Thyroid gland (tissue), 4 donors: ENCODE data around the gene SMG9. TPM values are rescaled to one million over a fixed set of nuclear protein-coding genes. Genes with fewer than 3 reads are reported as not detected.

Source experiments
- DNase-seq, 2 donors: peaks; one replicate each; pipeline ENCODE4 v3.0.0-alpha.2; 2019
- H3K27ac ChIP-seq, 3 donors: fragments of 200-600 bp; sonication (generic); 1 replicate in 2 of 3; 2 replicates in 1 of 3; pipeline ENCODE4 v1.5.1; 2016 to 2019; ENCODE audit warnings: mild to moderate bottlenecking in 1 of 3, moderate library complexity in 1 of 3
- H3K27me3 ChIP-seq: fragments of 200-600 bp; sonication (generic); one replicate; pipeline ENCODE4 v1.5.1; 2019
- H3K36me3 ChIP-seq, 2 donors: fragments of 200-600 bp; sonication (generic); one replicate each; pipeline ENCODE4 v1.5.1; 2016 to 2019
- H3K4me1 ChIP-seq, 2 donors: fragments of 200-600 bp; sonication (generic); one replicate each; pipeline ENCODE4 v1.5.1; 2017 to 2019
- H3K4me3 ChIP-seq, 3 donors: fragments of 200-600 bp; sonication (generic); replicated peaks in 1 of 3; 1 replicate in 2 of 3; 2 replicates in 1 of 3; pipeline ENCODE4 v1.5.1; 2016; ENCODE audit warnings: mild to moderate bottlenecking in 1 of 3
- H3K9me3 ChIP-seq: fragments of 200-600 bp; sonication (generic); one replicate; pipeline ENCODE4 v1.5.1; 2017
- POLR2A ChIP-seq, 2 donors: fragments of 450-650 bp; IDR thresholded peaks; one replicate each; pipeline ENCODE4 v1.6.1; 2017; ENCODE audit warnings: antibody characterized with exemption in 2 of 2, mild to moderate bottlenecking in 2 of 2, moderate library complexity in 1 of 2
- WGBS, 2 donors: methylation state at CpG; one replicate each; pipeline ENCODE4 v1.1.5; 2017; 5-methylcytosine and 5-hydroxymethylcytosine counted together
- intact Hi-C: fragments of 100-400 bp; cut with DNase I; formaldehyde crosslinking; loops from one replicate; pipeline ENCODE4 v1.15.1; 2023
- total RNA-seq, 4 donors: library from RNA; depleted of rRNA; stranded (reverse); fragments of >200 nt; gene quantifications; one replicate each; pipeline ENCODE4 v1.2.3, GENCODE V29; 2016
- TF ChIP-seq, protein P1 (sequence below), 6 experiments: fragments of 200-600 bp in 3 of 6; fragments of 450-650 bp in 3 of 6; sonication (generic) in 3 of 6; IDR thresholded peaks; one replicate each; pipeline ENCODE4 v1.5.1; 2016 to 2019; ENCODE audit warnings: antibody characterized with exemption in 6 of 6, mild to moderate bottlenecking in 2 of 6, inconsistent platforms in 1 of 6, moderate library complexity in 1 of 6

SMG9 gene
- total RNA-seq, 4 donors from 2014 or later, result 15.5 to 34.4 (median 18.8) TPM

GRCh38 chr19:43780706-43781525, 26.2 kb upstream of the SMG9 start, which contains the start of gene KCNN4:
Gene KCNN4, minus strand, starts transcription at chr19:43780973. Its CDS starts 112 bp downstream, at chr19:43780861.
- H3K27ac ChIP-seq, result no peak within 1 kb of the TSS
- no peak within 1 kb of the TSS for H3K4me3 ChIP-seq
- 34 to 40% methylated on average over 9 to 11 of the region's 19 CpGs for WGBS, 2 donors
- H3K4me1 ChIP-seq, result no peaks in the 10 kb centered on the region
- intact Hi-C loops, result loop anchor here (5.0 kb wide), 1 partner anchor 34 kb away; no protein-coding TSS in a partner anchor
- no peaks in the 10 kb centered on the region for H3K27me3 ChIP-seq
- no peaks in the 10 kb centered on the region for H3K9me3 ChIP-seq
- no peaks in the 10 kb centered on the region for H3K36me3 ChIP-seq
- no peak for TF ChIP-seq POLR2A (IDR thresholded peaks at IDR 0.05)
- TF ChIP-seq, protein P1, sequence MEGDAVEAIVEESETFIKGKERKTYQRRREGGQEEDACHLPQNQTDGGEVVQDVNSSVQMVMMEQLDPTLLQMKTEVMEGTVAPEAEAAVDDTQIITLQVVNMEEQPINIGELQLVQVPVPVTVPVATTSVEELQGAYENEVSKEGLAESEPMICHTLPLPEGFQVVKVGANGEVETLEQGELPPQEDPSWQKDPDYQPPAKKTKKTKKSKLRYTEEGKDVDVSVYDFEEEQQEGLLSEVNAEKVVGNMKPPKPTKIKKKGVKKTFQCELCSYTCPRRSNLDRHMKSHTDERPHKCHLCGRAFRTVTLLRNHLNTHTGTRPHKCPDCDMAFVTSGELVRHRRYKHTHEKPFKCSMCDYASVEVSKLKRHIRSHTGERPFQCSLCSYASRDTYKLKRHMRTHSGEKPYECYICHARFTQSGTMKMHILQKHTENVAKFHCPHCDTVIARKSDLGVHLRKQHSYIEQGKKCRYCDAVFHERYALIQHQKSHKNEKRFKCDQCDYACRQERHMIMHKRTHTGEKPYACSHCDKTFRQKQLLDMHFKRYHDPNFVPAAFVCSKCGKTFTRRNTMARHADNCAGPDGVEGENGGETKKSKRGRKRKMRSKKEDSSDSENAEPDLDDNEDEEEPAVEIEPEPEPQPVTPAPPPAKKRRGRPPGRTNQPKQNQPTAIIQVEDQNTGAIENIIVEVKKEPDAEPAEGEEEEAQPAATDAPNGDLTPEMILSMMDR (IDR thresholded peaks at IDR 0.05), result no peak
- DNase-seq, result no peak

GRCh38 chr19:43779820-43780219, 25.1 kb upstream of the SMG9 start:
- TF ChIP-seq POLR2A (IDR thresholded peaks at IDR 0.05), result no peak
- TF ChIP-seq, protein P1 (IDR thresholded peaks at IDR 0.05), result no peak
- intact Hi-C loops, result loop anchor here (5.0 kb wide), 1 partner anchor 33 kb away; no protein-coding TSS in a partner anchor
- Histone ChIP-seq H3K27ac (no peak overlapping the region), H3K36me3 (no peaks in the 10 kb centered on the region), H3K27me3 (peaks cover under 1% of the 10 kb centered on the region), H3K4me3 (no peak overlapping the region), H3K9me3 (no peaks in the 10 kb centered on the region), H3K4me1 (peaks cover 0 to 2% of the 10 kb centered on the region in 2 donors)
- DNase-seq, result no peak
- WGBS, 2 donors, result 37 to 40% methylated on average over 3 of the region's 3 CpGs

- Histone ChIP-seq H3K4me3 (no peak overlapping the region), H3K27me3 (peaks cover 6% of the 10 kb centered on the region), H3K27ac (no peak overlapping the region), H3K4me1 (peaks cover 5 to 7% of the 10 kb centered on the region in 2 donors), H3K36me3 (no peaks in the 10 kb centered on the region), H3K9me3 (no peaks in the 10 kb centered on the region)
- WGBS, 2 donors, result 65 to 69% methylated on average over 11 to 16 of the region's 16 CpGs
- TF ChIP-seq POLR2A (IDR thresholded peaks at IDR 0.05), result no peak
- intact Hi-C loops, result no loop called here
- DNase-seq, result no peak
Measured at GRCh38 chr19:43779147-43779819, 24.5 kb upstream of the SMG9 start.

GRCh38 chr19:43778651-43779050, 23.9 kb upstream of the SMG9 start:
- no peaks in the 10 kb centered on the region for H3K9me3 ChIP-seq
- no peaks in the 10 kb centered on the region for H3K36me3 ChIP-seq
- no peak overlapping the region for H3K27ac ChIP-seq
- TF ChIP-seq POLR2A (IDR thresholded peaks at IDR 0.05), result no peak
- intact Hi-C loops, result no loop called here
- H3K4me3 ChIP-seq, result no peak overlapping the region
- H3K27me3 ChIP-seq, result peaks cover 6% of the 10 kb centered on the region
- H3K4me1 ChIP-seq, result peaks cover 6 to 11% of the 10 kb centered on the region in 2 donors
- DNase-seq, result no peak
- 76 to 78% methylated on average over 1 of the region's 1 CpG for WGBS, 2 donors

- 0 to 8% methylated on average over 4 of the region's 4 CpGs for WGBS, 2 donors
- no peak for DNase-seq
- H3K4me3 ChIP-seq, result no peak overlapping the region
- peaks cover 6% of the 10 kb centered on the region for H3K27me3 ChIP-seq
- no peak overlapping the region for H3K27ac ChIP-seq
- no peaks in the 10 kb centered on the region for H3K36me3 ChIP-seq
- H3K9me3 ChIP-seq, result no peaks in the 10 kb centered on the region
- peaks cover 6 to 11% of the 10 kb centered on the region in 2 donors for H3K4me1 ChIP-seq
- TF ChIP-seq, protein P1 (IDR thresholded peaks at IDR 0.05), result no peak
- no peak for TF ChIP-seq POLR2A (IDR thresholded peaks at IDR 0.05)
- intact Hi-C loops, result no loop called here
Measured at GRCh38 chr19:43777163-43777695, 22.5 kb upstream of the SMG9 start.
